HG02759 (cell line): ENCODE measurements around the gene NOL4L.

Experiments used
- ATAC-seq: cut with Tn5 transposase; IDR thresholded peaks from one replicate; pipeline ENCODE4 v1.9.1; 2021; ENCODE audit warnings: mild to moderate bottlenecking, moderate library complexity; ENCODE audit not compliant: unreplicated experiment

The NOL4L gene

GRCh38 chr20:32488066-32488838, 96.9 kb downstream of the NOL4L start:
- no peak for ATAC-seq

DNA sequence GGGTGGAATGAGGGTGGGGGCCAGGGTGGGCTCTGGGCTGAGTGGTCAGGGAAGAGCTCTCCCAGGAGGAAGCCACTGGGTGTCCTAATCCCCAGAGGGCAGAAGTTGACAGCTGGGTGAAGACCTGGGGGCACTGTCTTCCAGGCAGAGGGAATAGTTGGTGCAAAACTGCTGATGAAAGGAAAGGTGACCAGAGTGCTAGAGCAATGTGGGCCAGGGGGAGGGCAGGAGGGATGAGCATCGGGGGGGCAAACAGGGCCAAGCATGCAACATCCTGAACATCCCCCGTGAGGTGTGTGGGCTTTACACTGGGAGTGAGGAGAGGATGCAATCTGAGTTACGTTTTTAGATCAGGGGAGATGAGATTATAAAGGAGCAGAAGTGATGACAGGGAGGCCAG, 97.8 kb downstream of the NOL4L start:
- no peak for ATAC-seq

GRCh38 chr20:32485770-32486478, 99.2 kb downstream of the NOL4L start:
- ATAC-seq = no peak

DNA sequence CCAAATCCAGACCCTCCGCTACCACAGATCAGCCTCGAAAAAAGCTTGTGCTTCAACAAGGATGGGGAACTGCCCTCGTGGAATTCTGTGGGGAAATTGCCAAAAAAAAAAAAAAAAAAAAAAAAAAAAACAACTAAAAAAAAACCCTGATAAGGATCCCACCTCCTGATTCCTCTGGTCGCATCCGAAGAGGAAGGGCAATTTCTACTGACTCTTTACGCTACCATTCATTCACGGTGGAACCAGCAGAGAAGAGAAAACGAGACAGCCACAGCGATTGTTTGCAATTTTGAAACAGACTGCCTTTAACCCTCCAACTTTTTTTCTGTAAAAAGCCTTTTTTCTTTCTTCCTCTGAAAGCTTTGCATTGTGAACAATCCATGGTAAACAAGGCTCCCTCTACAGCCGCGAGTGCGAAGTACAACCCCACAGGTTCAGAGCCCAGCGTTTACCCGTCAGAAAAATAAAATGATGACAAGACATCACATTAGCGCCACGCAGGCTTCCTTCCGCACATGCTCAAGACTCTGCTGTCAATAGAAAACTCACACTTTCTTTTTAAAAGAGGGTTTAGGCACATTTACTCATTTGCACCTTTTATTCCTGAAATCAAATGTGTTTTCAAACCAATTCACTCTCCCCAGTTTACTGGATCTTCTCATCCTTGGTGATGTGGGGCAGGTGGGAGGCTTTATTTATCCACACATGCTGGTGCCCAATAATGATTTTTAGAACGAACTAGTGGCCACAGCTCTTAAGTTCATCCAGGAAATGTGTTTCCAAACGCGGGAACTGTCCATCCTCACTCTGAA, 100.0 kb downstream of the NOL4L start:
- ATAC-seq = peak; percentile 74

DNA sequence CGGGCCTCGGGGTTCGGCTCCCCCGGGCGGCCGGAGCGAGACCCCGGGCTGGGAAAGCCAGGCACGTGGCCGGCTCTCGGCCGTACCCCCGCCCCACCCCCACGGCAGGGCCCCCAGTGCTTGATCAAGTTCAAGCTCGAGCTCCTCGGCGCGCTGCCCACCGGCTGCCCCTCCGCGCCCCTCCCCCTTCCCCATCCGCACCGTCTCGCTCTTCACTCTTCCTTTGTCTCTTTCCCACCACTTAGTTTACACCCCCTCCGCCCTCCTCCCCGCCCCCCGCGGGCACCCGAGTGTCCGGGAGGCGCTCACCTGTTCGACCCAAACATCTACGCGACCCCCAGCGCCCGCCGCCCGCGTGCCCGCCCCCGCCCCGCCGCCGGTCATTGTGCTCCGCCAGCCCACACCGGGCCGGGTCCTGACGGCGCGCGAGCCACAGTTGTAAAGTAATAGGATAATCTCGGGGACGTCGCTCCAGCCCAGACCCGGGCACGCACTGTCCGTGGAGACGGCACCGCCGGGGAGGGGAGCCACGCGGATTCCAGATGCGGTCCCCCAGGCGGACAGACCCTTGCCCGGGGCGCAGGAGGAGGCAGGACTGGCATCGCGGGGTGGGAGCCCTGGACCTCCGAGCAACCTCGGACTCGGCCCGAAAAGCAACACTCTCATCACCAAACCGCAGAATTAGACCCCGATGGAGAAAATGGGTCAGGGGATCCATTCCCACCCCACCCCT, 100.7 kb downstream of the NOL4L start:
- ATAC-seq = no peak

GRCh38 chr20:32483351-32484224, 101.5 kb downstream of the NOL4L start:
- no peak for ATAC-seq

DNA sequence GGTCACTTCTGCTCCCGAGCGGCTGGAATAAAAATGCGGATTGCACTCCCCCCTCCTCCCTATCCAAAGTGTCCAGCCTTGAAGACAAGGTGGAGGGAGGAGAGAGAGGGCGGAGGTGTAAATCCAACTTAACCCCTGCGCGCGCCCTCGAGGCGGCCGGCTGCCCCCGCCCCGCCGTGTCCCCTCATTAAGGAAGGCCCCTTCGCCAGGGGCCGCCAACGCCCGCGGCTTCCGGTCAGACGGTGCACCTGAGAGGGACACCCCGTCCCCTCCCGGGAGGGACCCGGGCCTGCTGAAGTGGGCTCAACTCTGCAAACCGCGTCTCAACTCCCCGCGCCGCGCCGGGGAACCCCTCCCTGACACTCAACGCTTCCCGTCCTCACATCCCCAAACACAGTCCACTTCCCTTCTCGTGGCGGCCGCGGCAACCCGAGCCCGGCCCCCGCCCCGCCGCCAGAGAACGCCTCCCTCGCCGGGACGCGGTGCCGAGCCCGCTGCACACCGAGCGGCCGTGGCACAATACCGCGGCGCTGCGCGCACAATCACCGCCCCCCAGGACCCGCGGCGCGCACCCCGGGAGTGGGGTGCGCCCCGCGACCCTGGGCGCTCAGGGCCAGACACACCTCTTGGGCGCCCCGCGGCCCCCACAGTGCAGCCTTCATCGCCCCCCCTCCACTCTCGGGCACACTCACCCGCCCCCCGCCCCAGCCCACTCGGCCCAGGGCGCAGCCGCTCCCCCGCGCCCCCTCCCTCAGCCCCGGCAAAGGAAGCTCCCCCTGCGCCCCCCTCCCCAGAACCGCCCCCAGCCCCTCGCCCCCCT, 102.5 kb downstream of the NOL4L start:
- no peak for ATAC-seq

DNA sequence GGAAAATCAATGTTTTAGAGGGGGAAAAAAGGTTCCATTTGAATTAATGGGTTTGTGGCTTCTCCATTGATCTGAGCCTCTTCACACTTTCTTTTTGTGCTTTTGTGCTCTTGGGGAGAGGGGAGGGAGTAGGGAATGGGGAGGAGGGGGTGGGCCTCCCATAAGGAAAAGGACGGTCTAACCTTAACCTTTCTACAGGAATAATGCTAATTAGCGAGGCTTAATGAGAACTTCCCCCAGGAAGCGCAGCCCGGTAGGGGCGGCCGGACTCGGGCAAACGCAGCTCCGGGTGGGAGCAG, 103.0 kb downstream of the NOL4L start:
- ATAC-seq = no peak

DNA sequence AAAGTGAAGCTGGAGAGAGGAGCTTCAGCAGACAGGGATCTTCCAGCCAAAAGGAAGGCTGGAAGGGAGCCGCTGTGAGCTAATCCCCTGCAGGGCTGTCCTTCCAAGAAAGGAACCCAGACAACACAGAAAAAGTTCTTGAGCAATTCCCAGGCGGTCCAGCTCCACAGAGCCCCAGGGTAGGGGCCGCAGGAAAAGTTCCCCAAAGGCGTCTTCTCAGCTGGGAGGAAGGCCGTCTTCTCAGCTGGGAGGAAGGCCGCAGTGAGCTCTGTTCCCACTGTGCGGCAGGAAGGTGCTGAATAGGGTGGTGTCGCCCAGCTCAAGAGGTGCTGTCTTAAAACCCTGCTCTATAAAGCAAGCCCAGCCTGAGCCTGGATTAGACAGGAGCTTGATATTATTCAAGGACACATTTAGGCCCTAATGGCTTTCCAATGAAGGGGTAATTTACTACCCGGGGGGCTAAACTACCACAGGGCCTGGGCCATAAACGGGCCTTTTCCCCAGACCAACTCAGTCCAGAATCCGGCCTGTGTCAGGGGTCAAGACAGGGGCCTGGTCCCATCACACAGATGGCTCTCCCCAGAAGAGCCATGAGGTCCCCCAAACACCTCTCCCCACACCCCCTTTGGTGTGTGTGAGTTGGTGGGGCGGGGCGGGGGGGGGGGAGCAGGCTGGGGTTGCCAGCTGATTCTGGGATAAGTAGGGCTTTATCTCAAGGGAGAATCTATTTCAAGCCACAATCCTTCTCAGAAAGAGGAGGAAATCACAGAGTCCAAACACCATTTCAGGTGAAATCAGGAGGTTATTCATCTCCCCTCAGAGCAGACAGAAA, 103.6 kb downstream of the NOL4L start:
- no peak for ATAC-seq

- ATAC-seq = no peak
Measured at GRCh38 chr20:32480371-32481241, 104.5 kb downstream of the NOL4L start.

- ATAC-seq = no peak
Measured at GRCh38 chr20:32479697-32480171, 105.4 kb downstream of the NOL4L start.

GRCh38 chr20:32479012-32479411, 106.1 kb downstream of the NOL4L start:
- no peak for ATAC-seq

DNA sequence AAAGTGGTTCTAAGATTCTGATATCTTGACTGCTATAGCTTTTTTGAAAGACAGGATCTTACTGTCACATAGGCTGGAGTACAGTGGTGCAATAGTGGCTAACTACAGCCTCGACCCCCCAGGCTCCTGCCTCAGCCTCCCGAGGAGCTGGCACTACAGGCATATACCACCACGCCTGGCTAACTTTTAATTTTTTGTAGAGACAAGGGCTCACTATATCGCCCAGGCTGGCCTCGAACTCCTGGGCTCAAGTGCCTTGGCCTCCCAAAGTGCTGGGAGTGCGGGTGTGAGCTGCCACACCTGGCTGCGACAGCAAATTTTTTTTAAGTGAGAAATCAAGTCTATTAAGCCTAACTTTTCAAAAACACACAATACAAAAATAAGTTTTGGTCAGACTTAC, 106.6 kb downstream of the NOL4L start:
- ATAC-seq = no peak

- no peak for ATAC-seq
Measured at GRCh38 chr20:32477594-32478512, 107.3 kb downstream of the NOL4L start.

- ATAC-seq = no peak
Measured at GRCh38 chr20:32476684-32477593, 108.2 kb downstream of the NOL4L start.
